Measurements from ENCODE around the gene RFX5.

DNA sequence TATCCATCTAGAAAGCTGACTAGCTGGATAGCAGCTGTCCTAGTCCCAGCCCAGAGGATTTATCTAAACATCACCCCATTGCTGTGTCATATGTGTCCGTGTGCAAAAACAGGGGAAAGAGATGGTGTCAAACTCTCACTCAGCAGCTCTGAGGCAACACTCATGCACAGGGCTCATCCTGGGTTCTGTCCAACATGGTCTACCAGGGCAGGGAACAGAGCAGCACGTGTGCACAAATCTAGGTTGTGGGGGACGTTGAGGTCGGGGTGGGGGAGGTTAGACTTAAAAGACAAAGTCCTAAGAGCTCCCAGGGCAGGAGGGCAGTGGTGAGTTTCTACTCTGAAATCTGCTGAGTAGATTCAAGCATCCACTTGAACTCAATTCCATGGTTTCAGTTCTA, 36.0 kb downstream of the RFX5 start:
- TF ChIP-seq, protein P1, sequence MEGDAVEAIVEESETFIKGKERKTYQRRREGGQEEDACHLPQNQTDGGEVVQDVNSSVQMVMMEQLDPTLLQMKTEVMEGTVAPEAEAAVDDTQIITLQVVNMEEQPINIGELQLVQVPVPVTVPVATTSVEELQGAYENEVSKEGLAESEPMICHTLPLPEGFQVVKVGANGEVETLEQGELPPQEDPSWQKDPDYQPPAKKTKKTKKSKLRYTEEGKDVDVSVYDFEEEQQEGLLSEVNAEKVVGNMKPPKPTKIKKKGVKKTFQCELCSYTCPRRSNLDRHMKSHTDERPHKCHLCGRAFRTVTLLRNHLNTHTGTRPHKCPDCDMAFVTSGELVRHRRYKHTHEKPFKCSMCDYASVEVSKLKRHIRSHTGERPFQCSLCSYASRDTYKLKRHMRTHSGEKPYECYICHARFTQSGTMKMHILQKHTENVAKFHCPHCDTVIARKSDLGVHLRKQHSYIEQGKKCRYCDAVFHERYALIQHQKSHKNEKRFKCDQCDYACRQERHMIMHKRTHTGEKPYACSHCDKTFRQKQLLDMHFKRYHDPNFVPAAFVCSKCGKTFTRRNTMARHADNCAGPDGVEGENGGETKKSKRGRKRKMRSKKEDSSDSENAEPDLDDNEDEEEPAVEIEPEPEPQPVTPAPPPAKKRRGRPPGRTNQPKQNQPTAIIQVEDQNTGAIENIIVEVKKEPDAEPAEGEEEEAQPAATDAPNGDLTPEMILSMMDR (conservative IDR thresholded peaks at IDR 0.05; ENCODE audit: low read depth in 2 of 2) = no peak
- TF ChIP-seq POLR2AphosphoS5 (IDR thresholded peaks at IDR 0.05; ENCODE audit: low read depth) = no peak
- TF ChIP-seq, protein P2, sequence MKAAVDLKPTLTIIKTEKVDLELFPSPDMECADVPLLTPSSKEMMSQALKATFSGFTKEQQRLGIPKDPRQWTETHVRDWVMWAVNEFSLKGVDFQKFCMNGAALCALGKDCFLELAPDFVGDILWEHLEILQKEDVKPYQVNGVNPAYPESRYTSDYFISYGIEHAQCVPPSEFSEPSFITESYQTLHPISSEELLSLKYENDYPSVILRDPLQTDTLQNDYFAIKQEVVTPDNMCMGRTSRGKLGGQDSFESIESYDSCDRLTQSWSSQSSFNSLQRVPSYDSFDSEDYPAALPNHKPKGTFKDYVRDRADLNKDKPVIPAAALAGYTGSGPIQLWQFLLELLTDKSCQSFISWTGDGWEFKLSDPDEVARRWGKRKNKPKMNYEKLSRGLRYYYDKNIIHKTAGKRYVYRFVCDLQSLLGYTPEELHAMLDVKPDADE (IDR thresholded peaks at IDR 0.05) = no peak
